Right hindlimb (tissue), 1 donor: Measurements from ENCODE around the gene SLC7A6.
A peak's percentile ranks its signal among the peaks of the same experiment; 100 is the strongest.

Experiments
- DNase-seq: peaks from one replicate; pipeline ENCODE4 v3.0.0-alpha.2; 2018

The SLC7A6 gene

GRCh38 chr16:68310774-68311511 lies 46.6 kb downstream of the SLC7A6 start, which contains the start of the genes PRMT7 and SLC7A6OS:
TSS of gene PRMT7 (plus strand) at chr16:68311019. CDS start at chr16:68315980, 4,961 bp downstream.
TSS of gene SLC7A6OS (minus strand) at chr16:68310946. CDS start at chr16:68310926, 20 bp downstream.
- peak; percentile 95 for DNase-seq

GRCh38 chr16:68313116-68313515 lies 48.8 kb downstream of the SLC7A6 start:
- DNase-seq: no peak

- no peak for DNase-seq
Observed at GRCh38 chr16:68319185-68319908, 55.0 kb downstream of the SLC7A6 start.

- no peak for DNase-seq
Observed at GRCh38 chr16:68324336-68324735, 60.0 kb downstream of the SLC7A6 start.

GRCh38 chr16:68324780-68325357 lies 60.5 kb downstream of the SLC7A6 start:
- DNase-seq: no peak

GRCh38 chr16:68328151-68328859 lies 64.0 kb downstream of the SLC7A6 start:
- DNase-seq: peak; percentile 80

GRCh38 chr16:68328860-68329390 lies 64.6 kb downstream of the SLC7A6 start:
- no peak for DNase-seq

GRCh38 chr16:68331879-68332410 lies 67.6 kb downstream of the SLC7A6 start:
- no peak for DNase-seq

- DNase-seq: no peak
Observed at GRCh38 chr16:68332411-68333121, 68.2 kb downstream of the SLC7A6 start.

- DNase-seq: no peak
Observed at GRCh38 chr16:68335175-68335574, 70.8 kb downstream of the SLC7A6 start.

GRCh38 chr16:68338326-68339119 lies 74.2 kb downstream of the SLC7A6 start:
- no peak for DNase-seq

GRCh38 chr16:68339214-68339613 lies 74.9 kb downstream of the SLC7A6 start:
- no peak for DNase-seq

- DNase-seq: no peak
Observed at GRCh38 chr16:68342620-68343019, 78.3 kb downstream of the SLC7A6 start.

GRCh38 chr16:68343137-68343536 lies 78.8 kb downstream of the SLC7A6 start:
- DNase-seq: no peak

- no peak for DNase-seq
Observed at GRCh38 chr16:68344252-68344651, 79.9 kb downstream of the SLC7A6 start.

- DNase-seq: no peak
Observed at GRCh38 chr16:68345351-68345810, 81.1 kb downstream of the SLC7A6 start.

- no peak for DNase-seq
Observed at GRCh38 chr16:68345958-68346635, 81.8 kb downstream of the SLC7A6 start.

GRCh38 chr16:68346892-68347480 lies 82.7 kb downstream of the SLC7A6 start:
- DNase-seq: no peak

- no peak for DNase-seq
Observed at GRCh38 chr16:68347605-68348004, 83.3 kb downstream of the SLC7A6 start.
